ENCODE measurements around the gene OR2T27. TPM values are rescaled to one million over a fixed set of nuclear protein-coding genes. Genes with fewer than 3 reads are reported as not detected.

OR2T27 gene
- total RNA-seq, 1 experiment from 2014 or later: not detected

- TF ChIP-seq ZNF425 (CRISPR knock-in tag; conservative IDR thresholded peaks at IDR 0.05) (no peak), ZBTB43 (CRISPR knock-in tag; IDR thresholded peaks at IDR 0.05) (no peak), MXD4 (CRISPR knock-in tag; IDR thresholded peaks at IDR 0.05; ENCODE audit: borderline replicate concordance) (no peak), NR3C1 (CRISPR knock-in tag; conservative IDR thresholded peaks at IDR 0.05; ENCODE audit: low read depth) (no peak), RELA (CRISPR knock-in tag; IDR thresholded peaks at IDR 0.05; ENCODE audit: borderline replicate concordance) (no peak), SP1 (CRISPR knock-in tag; conservative IDR thresholded peaks at IDR 0.05) (no peak), ZNF263 (CRISPR knock-in tag; IDR thresholded peaks at IDR 0.05; ENCODE audit: low read depth) (no peak)
Observed at GRCh38 chr1:248702714-248703113, 47.4 kb upstream of the OR2T27 start, which contains the start of gene OR14I1 (continued).

GRCh38 chr1:248699099-248699498 is 43.8 kb upstream of the OR2T27 start:
- peaks cover 53% of the 10 kb centered on the region for H3K9me3 Mint-ChIP-seq
- no peak for ATAC-seq

More at GRCh38 chr1:248699099-248699498, 43.8 kb upstream of the OR2T27 start:
- Mint-ChIP-seq H3K27me3 (ENCODE audit: low read depth) (no peaks in the 10 kb centered on the region; the same call in 1 of the 2 replicates), H3K27ac (no peak overlapping the region), H3K4me3 (no peak overlapping the region), H3K4me1 (no peaks in the 10 kb centered on the region), H3K36me3 (peaks cover 48% of the 10 kb centered on the region)
- no peak for DNase-seq (ENCODE audit: low spot score)
- TF ChIP-seq ATF2 (CRISPR knock-in tag; IDR thresholded peaks at IDR 0.05; ENCODE audit: borderline replicate concordance, low read depth) (no peak), HMGA2 (CRISPR knock-in tag; IDR thresholded peaks at IDR 0.05) (no peak), GABPB1 (CRISPR knock-in tag; IDR thresholded peaks at IDR 0.05) (no peak), SMAD4 (CRISPR knock-in tag; IDR thresholded peaks at IDR 0.05) (no peak), ZNF263 (CRISPR knock-in tag; IDR thresholded peaks at IDR 0.05; ENCODE audit: low read depth) (no peak), PREB (CRISPR knock-in tag; IDR thresholded peaks at IDR 0.05; ENCODE audit: borderline replicate concordance) (no peak), NR2C2 (CRISPR knock-in tag; IDR thresholded peaks at IDR 0.05) (no peak), ZSCAN18 (CRISPR knock-in tag; IDR thresholded peaks at IDR 0.05) (no peak), ZNF532 (CRISPR knock-in tag; IDR thresholded peaks at IDR 0.05; ENCODE audit: borderline replicate concordance) (no peak), ZMAT4 (CRISPR knock-in tag; IDR thresholded peaks at IDR 0.05) (no peak), ZNF121 (CRISPR knock-in tag; IDR thresholded peaks at IDR 0.05) (no peak), TEAD4 (CRISPR knock-in tag; IDR thresholded peaks at IDR 0.05) (no peak), NR1H2 (CRISPR knock-in tag; IDR thresholded peaks at IDR 0.05) (no peak)
- ChIA-PET POLR2A (no interaction called here), CTCF (no interaction called here)

Data from WTC11 (cell line).